H1 (cell line): ENCODE measurements around the gene DYSF. TPM values are rescaled to one million over a fixed set of nuclear protein-coding genes. Genes with fewer than 3 reads are reported as not detected.

Experiments
- CTCF ChIA-PET: fragments of 300-600 bp; sonication (Branson Sonifier 250); formaldehyde crosslinking; loops from one replicate; lab custom pipeline; 2021; ENCODE audit not compliant: partially characterized antibody; lab: Charles Lee
- POLR2A ChIA-PET: fragments of 300-600 bp; sonication (Branson Sonifier 250); formaldehyde crosslinking; loops from one replicate; lab custom pipeline; 2021; ENCODE audit warnings: inconsistent platforms; ENCODE audit not compliant: partially characterized antibody; lab: Charles Lee
- DNase-seq, 2 experiments: peaks; one replicate each; pipeline versions ENCODE4 v3.0.0 to v3.0.0-alpha.2; 2010 to 2022; ENCODE audit warnings: low spot score in 2 of 2, low read depth in 1 of 2, mixed read lengths in 1 of 2
- FAIRE-seq: peaks from 2 replicates; lab custom pipeline; 2011; peaks lifted over from hg19 to GRCh38; lab: Jason Lieb, UNC
- H2AFZ ChIP-seq: 2 replicates; pipeline ENCODE4 v1.8.1; 2012; ENCODE audit warnings: low read length, inconsistent platforms
- H2AK5ac ChIP-seq: 2 replicates; pipeline ENCODE4 v1.6.1; 2013; ENCODE audit warnings: low read depth, low read length
- H2BK120ac ChIP-seq: replicated peaks from 2 replicates; pipeline ENCODE3; 2013; ENCODE audit warnings: low read depth, low read length, inconsistent platforms
- H2BK12ac ChIP-seq: 2 replicates; pipeline ENCODE4 v1.6.1; 2013; ENCODE audit warnings: low read depth, low read length
- H2BK15ac ChIP-seq: 2 replicates; pipeline ENCODE4 v1.6.1; 2013; ENCODE audit warnings: low read length
- H2BK20ac ChIP-seq: 2 replicates; pipeline ENCODE4 v1.6.1; 2013; ENCODE audit warnings: low read length
- H2BK5ac ChIP-seq: 2 replicates; pipeline ENCODE4 v1.6.1; 2013; ENCODE audit warnings: low read depth, low read length
- H3K14ac ChIP-seq: 2 replicates; pipeline ENCODE4 v1.6.1; 2013; ENCODE audit warnings: inconsistent platforms; ENCODE audit not compliant: insufficient read length
- H3K18ac ChIP-seq: 2 replicates; pipeline ENCODE4 v1.6.1; 2013; ENCODE audit warnings: low read length; ENCODE audit errors: extremely low read depth
- H3K23ac ChIP-seq: 2 replicates; pipeline ENCODE4 v1.6.1; 2013; ENCODE audit warnings: inconsistent platforms; ENCODE audit not compliant: insufficient read length
- H3K23me2 ChIP-seq: 2 replicates; pipeline ENCODE4 v1.6.1; 2013; ENCODE audit warnings: low read depth, low read length
- H3K27ac ChIP-seq: 2 replicates; pipeline ENCODE4 v1.6.1; 2011; ENCODE audit warnings: low read depth, low read length, inconsistent platforms
- H3K27me3 ChIP-seq, 4 experiments: replicated peaks in 1 of 4; 1 replicate in 1 of 4; 2 replicates in 3 of 4; pipeline versions ENCODE4 v1.6.1 to v1.8.1; 2011 to 2013; ENCODE audit warnings: low read length in 3 of 4, mild to moderate bottlenecking in 3 of 4, inconsistent platforms in 2 of 4, mixed read lengths in 2 of 4, moderate library complexity in 1 of 4; ENCODE audit not compliant: control insufficient read depth in 3 of 4, insufficient read depth in 3 of 4; ENCODE audit errors: extremely low read depth in 1 of 4
- H3K36me3 ChIP-seq, 4 experiments: 2 replicates each; pipeline versions ENCODE4 v1.6.1 to v1.8.1; 2011 to 2013; ENCODE audit warnings: mild to moderate bottlenecking in 4 of 4, low read length in 3 of 4, moderate library complexity in 2 of 4, control low read depth in 1 of 4, inconsistent platforms in 1 of 4; ENCODE audit not compliant: insufficient read depth in 4 of 4, control insufficient read depth in 2 of 4
- H3K4ac ChIP-seq: replicated peaks from 2 replicates; pipeline ENCODE3; 2013; ENCODE audit warnings: low read length, low read depth, mixed read lengths, inconsistent platforms; ENCODE audit not compliant: insufficient read length
- H3K4me1 ChIP-seq, 4 experiments: replicated peaks in 1 of 4; 1 replicate in 1 of 4; 2 replicates in 3 of 4; pipeline versions ENCODE4 v1.6.1 to v1.8.1; 2011 to 2013; ENCODE audit warnings: low read length in 3 of 4, inconsistent platforms in 2 of 4, mixed read lengths in 1 of 4; ENCODE audit not compliant: insufficient read depth in 4 of 4, control insufficient read depth in 3 of 4
- H3K4me2 ChIP-seq, 2 experiments: 2 replicates each; pipeline versions ENCODE4 v1.6.1 to v1.8.1; 2011 to 2013; ENCODE audit warnings: low read depth in 2 of 2, low read length in 2 of 2, control low read depth in 1 of 2, inconsistent platforms in 1 of 2, mild to moderate bottlenecking in 1 of 2; ENCODE audit not compliant: insufficient read depth in 1 of 2
- H3K4me3 ChIP-seq, 4 experiments: fragments of 200-600, 300-600 bp in 1 of 4; sonication (generic), shearing (Covaris generic), sonication (Bioruptor Twin) in 1 of 4; 2 replicates each; pipeline versions ENCODE4 v1.5.1 to v1.8.1; 2011 to 2016; ENCODE audit warnings: low read length in 4 of 4, low read depth in 3 of 4, control low read depth in 2 of 4, inconsistent platforms in 2 of 4, mild to moderate bottlenecking in 2 of 4, mixed read lengths in 1 of 4, moderate library complexity in 1 of 4; ENCODE audit not compliant: insufficient read depth in 2 of 4; ENCODE audit errors: extremely low read depth in 1 of 4
- H3K56ac ChIP-seq: replicated peaks from 2 replicates; pipeline ENCODE3; 2013; ENCODE audit warnings: low read depth, mild to moderate bottlenecking, mixed read lengths, low read length, inconsistent platforms; ENCODE audit not compliant: insufficient read length
- H3K79me1 ChIP-seq: 2 replicates; pipeline ENCODE4 v1.6.1; 2013; ENCODE audit warnings: low read depth, low read length, control low read depth
- H3K79me2 ChIP-seq, 2 experiments: 2 replicates each; pipeline versions ENCODE4 v1.6.1 to v1.8.1; 2012 to 2013; ENCODE audit warnings: low read length in 2 of 2, mild to moderate bottlenecking in 2 of 2, inconsistent platforms in 1 of 2; ENCODE audit not compliant: insufficient read depth in 2 of 2, control insufficient read depth in 1 of 2
- H3K9ac ChIP-seq, 4 experiments: replicated peaks in 1 of 4; 1 replicate in 1 of 4; 2 replicates in 3 of 4; pipeline versions ENCODE4 v1.6.1 to v1.8.1; 2011 to 2013; ENCODE audit warnings: low read depth in 3 of 4, low read length in 3 of 4, control low read depth in 2 of 4, mild to moderate bottlenecking in 2 of 4, moderate library complexity in 2 of 4, inconsistent platforms in 1 of 4; ENCODE audit errors: extremely low read depth in 1 of 4
- H3K9me3 ChIP-seq, 2 experiments: 2 replicates each; pipeline versions ENCODE4 v1.6.1 to v1.8.1; 2012 to 2013; ENCODE audit warnings: mild to moderate bottlenecking in 2 of 2, moderate library complexity in 2 of 2, control low read depth in 1 of 2, inconsistent platforms in 1 of 2, low read depth in 1 of 2, low read length in 1 of 2, mixed read lengths in 1 of 2; ENCODE audit not compliant: insufficient read depth in 2 of 2
- H4K20me1 ChIP-seq, 2 experiments: replicated peaks in 1 of 2; 2 replicates each; pipeline versions ENCODE3 to v1.8.1; 2011 to 2013; ENCODE audit warnings: inconsistent platforms in 2 of 2, low read length in 2 of 2, mild to moderate bottlenecking in 1 of 2; ENCODE audit not compliant: insufficient read depth in 2 of 2, control insufficient read depth in 1 of 2
- H4K5ac ChIP-seq: 2 replicates; pipeline ENCODE4 v1.6.1; 2013; ENCODE audit warnings: low read length, low read depth, mixed read lengths, inconsistent platforms; ENCODE audit not compliant: insufficient read length
- H4K8ac ChIP-seq: 2 replicates; pipeline ENCODE4 v1.8.0; 2013; ENCODE audit warnings: mild to moderate bottlenecking, moderate library complexity, low read length, inconsistent platforms; ENCODE audit not compliant: insufficient read depth; ENCODE audit errors: extremely low read depth
- H4K91ac ChIP-seq: replicated peaks from 2 replicates; pipeline ENCODE3; 2013; ENCODE audit warnings: low read length, mixed read lengths, inconsistent platforms; ENCODE audit not compliant: insufficient read length
- CBX5 ChIP-seq: fragments of 300-800, 300-1000 bp; sonication (generic); IDR thresholded peaks from 2 replicates; pipeline ENCODE4 v1.7.1; 2016; ENCODE audit warnings: antibody characterized with exemption, low read length, low read depth
- CEBPB ChIP-seq: IDR thresholded peaks from 2 replicates; pipeline ENCODE4 v1.6.1; 2012; ENCODE audit warnings: low read depth, low read length
- EZH2 ChIP-seq: fragments of 200-600 bp; sonication (generic); IDR thresholded peaks from 2 replicates; pipeline ENCODE4 v1.7.1; 2012; ENCODE audit warnings: low read depth, mild to moderate bottlenecking, moderate library complexity, low read length, inconsistent platforms; ENCODE audit not compliant: severe bottlenecking
- FOSL1 ChIP-seq: IDR thresholded peaks from 2 replicates; pipeline ENCODE4 v1.6.1; 2011; ENCODE audit warnings: mild to moderate bottlenecking, low read depth, low read length, moderate library complexity; ENCODE audit not compliant: insufficient read depth
- JUND ChIP-seq: IDR thresholded peaks from 2 replicates; pipeline ENCODE4 v1.6.1; 2011; ENCODE audit warnings: mild to moderate bottlenecking, improper control_type of control experiment, low read length
- SIN3A ChIP-seq, 2 experiments: IDR thresholded peaks in 1 of 2; conservative IDR thresholded peaks in 1 of 2; 2 replicates each; pipeline ENCODE4 v1.6.1; 2011 to 2012; ENCODE audit warnings: low read length in 2 of 2, improper control_type of control experiment in 1 of 2, low read depth in 1 of 2, mild to moderate bottlenecking in 1 of 2
- TEAD4 ChIP-seq: IDR thresholded peaks from 2 replicates; pipeline ENCODE4 v1.6.1; 2012; ENCODE audit warnings: low read depth, low read length, inconsistent platforms, mixed read lengths
- USF2 ChIP-seq: IDR thresholded peaks from 2 replicates; pipeline ENCODE4 v1.6.1; 2011; ENCODE audit warnings: low read length, improper control_type of control experiment
- WGBS, 2 experiments: shearing (Covaris generic) in 1 of 2; methylation state at CpG; one replicate each; pipeline versions ENCODE4 v1.1.6 to v1.1.7; 2013 to 2015; ENCODE audit warnings: low lambda C conversion rate in 2 of 2, mixed read lengths in 2 of 2, inconsistent platforms in 1 of 2, low coverage in 1 of 2, missing lambda C conversion rate in 1 of 2; ENCODE audit not compliant: insufficient replicate concordance in 2 of 2, insufficient coverage in 1 of 2, insufficient read length in 1 of 2; ENCODE audit errors: extremely low coverage in 1 of 2, missing lambda C conversion rate in 1 of 2; 5-methylcytosine and 5-hydroxymethylcytosine counted together
- polyA plus RNA-seq, 7 experiments: library from polyadenylated mRNA; depleted of rRNA in 3 of 7; stranded (reverse) in 5 of 7; unstranded in 2 of 7; fragments of >200 nt in 5 of 7; fragments of 200-250 nt in 2 of 7; gene quantifications; 1 replicate in 5 of 7; 2 replicates in 1 of 7; 4 replicates in 1 of 7; pipeline versions ENCODE4 v1.2.1 to v1.2.3, GENCODE V29; 2011 to 2013; ENCODE audit warnings: missing spikeins in 2 of 7, mixed read lengths in 2 of 7
- total RNA-seq: library from RNA; stranded (reverse); fragmentation: NEBNext Ultra II Directional; extraction: Animal tissue kit (Norgen Biotek cat#: 25700); gene quantifications from 2 replicates; pipeline ENCODE4 v1.2.1, GENCODE V29; 2021

The DYSF gene
- total and polyA plus RNA-seq, 2 of the 8 experiments (the other 6 are each of a cell fraction or from before 2014, with no cell fraction given), result 5.8 to 7.1 TPM

- ChIA-PET CTCF (interaction anchor here (0.6 kb wide), 1 partner anchor 89 kb away, joined by 3 read pairs; no protein-coding TSS in a partner anchor), POLR2A (no interaction called here)
- no peak for FAIRE-seq
These were observed 257.9 kb downstream of the DYSF start for GRCh38 chr2:71711133-71711855.

More at GRCh38 chr2:71711133-71711855, 257.9 kb downstream of the DYSF start:
- no peak overlapping the region for H4K91ac ChIP-seq
- H2BK15ac ChIP-seq, result no peak overlapping the region
- H3K9me3 ChIP-seq, result no peaks in the 10 kb centered on the region
- no peak overlapping the region for H2AK5ac ChIP-seq
- H3K4me2 ChIP-seq, result no peak overlapping the region
- no peak overlapping the region for H3K27ac ChIP-seq
- no peak overlapping the region for H3K9ac ChIP-seq
- H3K27me3 ChIP-seq, result no peaks in the 10 kb centered on the region
- TF ChIP-seq USF2 (no peak), EZH2 (no peak), CBX5 (no peak), FOSL1 (no peak), SIN3A (conservative IDR thresholded peaks at IDR 0.05 in 1 of 2, IDR thresholded peaks at IDR 0.05 in 1 of 2; ENCODE audit: low read depth in 1 of 2, low read length in 2 of 2) (no peak), CEBPB (no peak), JUND (no peak), TEAD4 (no peak)
- no peak overlapping the region for H2AFZ ChIP-seq
- no peak overlapping the region for H3K4me3 ChIP-seq
- H3K79me1 ChIP-seq, result no peaks in the 10 kb centered on the region
- no peak overlapping the region for H3K4ac ChIP-seq
- no peaks in the 10 kb centered on the region for H3K79me2 ChIP-seq
- no peak overlapping the region for H3K18ac ChIP-seq
- H3K14ac ChIP-seq, result no peak overlapping the region
- no peaks in the 10 kb centered on the region for H3K4me1 ChIP-seq
- H2BK20ac ChIP-seq, result no peak overlapping the region
- no peak for DNase-seq
- H2BK12ac ChIP-seq, result no peak overlapping the region
- no peak overlapping the region for H2BK5ac ChIP-seq
- 78% methylated on average over 8 of the region's 8 CpGs; no CpG with 5 or more reads in 1 of the 2 experiments for WGBS, 2 experiments
- no peaks in the 10 kb centered on the region for H3K23me2 ChIP-seq
- no peak overlapping the region for H3K56ac ChIP-seq
- no peaks in the 10 kb centered on the region for H3K36me3 ChIP-seq
- no peak overlapping the region for H4K8ac ChIP-seq
- H4K5ac ChIP-seq, result no peak overlapping the region
- no peaks in the 10 kb centered on the region for H4K20me1 ChIP-seq
- H2BK120ac ChIP-seq, result no peak overlapping the region
- no peak overlapping the region for H3K23ac ChIP-seq
